ENCODE measurements around the gene DLST. TPM values are rescaled to one million over a fixed set of nuclear protein-coding genes. Genes with fewer than 3 reads are reported as not detected.
A peak's percentile ranks its signal among the peaks of the same experiment; 100 is the strongest.

DLST gene
- total RNA-seq, 4 donors from 2014 or later = 79.3 to 98.7 (median 87.8) TPM

- no peaks in the 10 kb centered on the region for H3K9me3 ChIP-seq
- TF ChIP-seq POLR2A (IDR thresholded peaks at IDR 0.05) (no peak), CTCF (IDR thresholded peaks at IDR 0.05) (no peak), POLR2AphosphoS5 (IDR thresholded peaks at IDR 0.05) (no peak), EP300 (IDR thresholded peaks at IDR 0.05) (no peak)
- H3K27ac ChIP-seq = no peak overlapping the region
- H3K27me3 ChIP-seq = no peaks in the 10 kb centered on the region
- H3K36me3 ChIP-seq = no peaks in the 10 kb centered on the region
- H3K4me3 ChIP-seq = no peak overlapping the region
- no peak for ATAC-seq
- peaks cover 0 to 26% (median 3%) of the 10 kb centered on the region in 3 donors for H3K4me1 ChIP-seq
- 51% methylated on average over 10 of the region's 10 CpGs for WGBS, 2 donors (ENCODE audit: low coverage in 1 of 2)
Observed at GRCh38 chr14:74859757-74860552, 21.8 kb upstream of the DLST start.

DNA sequence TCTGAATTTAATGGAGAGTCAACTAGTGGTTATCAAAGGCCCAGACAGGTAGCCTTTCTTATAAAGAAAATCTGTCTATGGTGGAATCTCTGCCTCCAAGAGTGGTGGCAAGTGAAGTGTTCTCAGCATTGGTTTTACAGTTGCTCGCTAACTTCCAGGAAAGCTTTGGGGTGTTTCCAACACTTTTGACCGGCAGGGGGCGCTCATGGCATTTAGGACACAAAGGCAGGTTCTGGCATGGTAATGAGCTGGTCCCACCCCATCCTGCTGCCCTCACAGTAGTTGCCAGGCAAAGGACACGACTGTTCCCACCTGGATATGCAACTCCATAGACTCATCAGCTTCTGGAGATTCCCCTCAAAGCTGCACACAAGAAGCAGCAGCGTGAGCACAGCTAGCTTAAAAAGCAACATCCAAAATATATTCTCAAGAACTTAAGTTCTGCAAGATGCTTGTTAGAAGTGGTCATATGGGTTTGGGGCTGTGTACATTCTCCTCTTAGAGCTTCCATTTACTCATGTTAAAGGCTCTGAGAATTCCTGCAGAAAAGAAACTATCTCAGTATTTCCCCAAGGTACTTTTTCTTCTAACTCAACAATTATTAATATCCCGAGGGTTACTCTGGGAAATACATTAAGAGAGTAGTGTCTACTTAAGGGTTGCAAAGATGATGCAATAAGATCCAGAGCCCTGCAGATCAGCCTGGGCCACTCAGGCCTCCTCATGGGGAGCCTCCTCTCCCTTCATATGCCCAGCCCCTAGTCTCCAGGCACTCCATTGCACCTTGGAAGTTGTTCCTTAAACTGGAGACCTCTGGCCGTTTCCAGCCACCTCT, 20.6 kb upstream of the DLST start:
- Histone ChIP-seq H3K36me3 (no peaks in the 10 kb centered on the region), H3K27me3 (peaks cover 3% of the 10 kb centered on the region), H3K27ac (no peak overlapping the region), H3K9me3 (no peaks in the 10 kb centered on the region), H3K4me1 (peaks cover 0 to 15% (median 3%) of the 10 kb centered on the region in 3 donors), H3K4me3 (no peak overlapping the region)
- 26 to 31% methylated on average over 5 of the region's 7 CpGs for WGBS, 2 donors (ENCODE audit: low coverage in 1 of 2)
- ATAC-seq = peak; percentile 84
- TF ChIP-seq CTCF (IDR thresholded peaks at IDR 0.05) (peak; percentile 74 to 88 (median 86)), POLR2A (IDR thresholded peaks at IDR 0.05) (no peak), POLR2AphosphoS5 (IDR thresholded peaks at IDR 0.05) (peak; percentile 68), EP300 (IDR thresholded peaks at IDR 0.05) (no peak)

DNA sequence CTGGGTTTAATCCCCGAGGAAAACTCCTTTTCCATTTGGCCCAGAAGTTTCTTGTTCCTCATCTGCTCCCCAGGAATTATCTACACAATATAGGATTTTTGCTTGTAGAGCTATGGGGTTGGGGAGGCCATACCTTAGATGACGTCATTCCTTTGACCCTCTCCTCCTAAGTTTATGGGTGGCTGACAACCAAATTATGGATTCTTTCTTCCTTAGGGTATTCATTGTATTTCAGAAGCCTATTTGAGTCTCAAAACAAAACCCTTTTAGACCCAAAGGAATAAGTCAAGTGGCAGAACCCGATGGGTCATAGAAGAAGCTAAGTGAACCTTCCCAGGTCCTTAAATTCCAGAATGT, 20.0 kb upstream of the DLST start:
- Histone ChIP-seq H3K27ac (no peak overlapping the region), H3K9me3 (no peaks in the 10 kb centered on the region), H3K4me1 (peaks cover 0 to 15% (median 3%) of the 10 kb centered on the region in 3 donors), H3K36me3 (no peaks in the 10 kb centered on the region), H3K27me3 (peaks cover 3% of the 10 kb centered on the region), H3K4me3 (no peak overlapping the region)
- WGBS, 2 donors (ENCODE audit: low coverage in 1 of 2) = 54 to 80% methylated on average over 2 to 3 of the region's 3 CpGs
- no peak for ATAC-seq
- TF ChIP-seq EP300 (IDR thresholded peaks at IDR 0.05) = no peak
- TF ChIP-seq POLR2AphosphoS5 (IDR thresholded peaks at IDR 0.05) = no peak
- no peak for TF ChIP-seq CTCF (IDR thresholded peaks at IDR 0.05)
- TF ChIP-seq POLR2A (IDR thresholded peaks at IDR 0.05) = no peak

DNA sequence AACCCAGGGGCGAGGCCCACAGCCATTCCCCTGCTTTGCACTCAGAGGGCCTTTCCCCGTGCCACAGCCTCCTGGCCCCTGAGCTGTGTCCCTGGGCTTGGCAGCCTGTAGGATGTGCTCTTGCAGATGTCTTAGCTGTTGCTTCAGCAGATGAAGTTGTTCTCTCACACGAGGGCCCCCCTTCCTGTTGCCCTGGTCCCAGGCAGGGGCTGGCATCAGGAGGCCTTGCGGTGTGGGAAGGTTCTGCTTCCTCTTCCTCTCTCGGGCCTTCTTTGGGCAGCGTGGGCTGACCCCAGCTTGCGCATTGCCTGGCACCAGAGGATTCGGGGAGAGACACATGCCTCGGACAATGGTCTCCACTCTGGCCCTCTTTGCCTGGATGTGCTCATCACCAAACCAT, 18.4 kb upstream of the DLST start:
- no peak for ATAC-seq
- whole genome bisulfite sequencing, 2 donors (ENCODE audit: low coverage in 1 of 2) = no CpG with 5 or more reads among the region's 9 CpGs
- no peak overlapping the region for H3K4me3 ChIP-seq
- H3K27ac ChIP-seq = no peak overlapping the region
- no peaks in the 10 kb centered on the region for H3K36me3 ChIP-seq
- no peak for TF ChIP-seq POLR2AphosphoS5 (IDR thresholded peaks at IDR 0.05)
- H3K27me3 ChIP-seq = peaks cover 3% of the 10 kb centered on the region
- peaks cover 0 to 15% (median 3%) of the 10 kb centered on the region in 3 donors for H3K4me1 ChIP-seq
- H3K9me3 ChIP-seq = no peaks in the 10 kb centered on the region

DNA sequence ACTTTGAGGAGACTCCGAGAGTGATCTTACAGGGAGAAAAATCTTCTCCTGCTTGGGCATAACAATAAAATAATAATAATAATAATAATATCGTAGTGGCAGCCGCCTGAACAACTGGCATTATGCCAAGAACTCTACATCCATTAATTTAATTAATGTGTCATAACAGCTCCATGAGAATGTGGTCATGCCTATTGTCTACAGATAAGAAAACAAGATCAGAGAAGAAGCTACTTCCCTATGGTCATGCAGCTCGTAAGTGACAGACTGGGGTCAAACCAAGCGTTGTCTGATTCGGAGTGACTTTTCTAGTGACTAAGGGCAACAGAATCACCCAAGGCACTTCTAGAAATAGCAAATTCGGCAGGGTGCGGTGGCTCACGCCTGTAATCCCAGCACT, 17.5 kb upstream of the DLST start:
- WGBS, 2 donors (ENCODE audit: low coverage in 1 of 2) = 80 to 86% methylated on average over 9 of the region's 9 CpGs
- no peak for ATAC-seq
- TF ChIP-seq POLR2AphosphoS5 (IDR thresholded peaks at IDR 0.05) (no peak), CTCF (IDR thresholded peaks at IDR 0.05) (no peak), POLR2A (IDR thresholded peaks at IDR 0.05) (no peak), EP300 (IDR thresholded peaks at IDR 0.05) (no peak)

More for the DNA sequence above, 17.5 kb upstream of the DLST start:
- Histone ChIP-seq H3K4me1 (peaks cover 0 to 15% (median 3%) of the 10 kb centered on the region in 3 donors), H3K9me3 (no peaks in the 10 kb centered on the region), H3K36me3 (no peaks in the 10 kb centered on the region), H3K4me3 (no peak overlapping the region), H3K27ac (no peak overlapping the region), H3K27me3 (peaks cover 3% of the 10 kb centered on the region)
